ENCODE results near the gene PDE8B. TPM values are rescaled to one million over a fixed set of nuclear protein-coding genes. Genes with fewer than 3 reads are reported as not detected.
A peak's percentile ranks its signal among the peaks of the same experiment; 100 is the strongest.

The PDE8B gene
- total RNA-seq, 4 donors from 2014 or later = 13.0 to 54.4 (median 27.3) TPM

DNA sequence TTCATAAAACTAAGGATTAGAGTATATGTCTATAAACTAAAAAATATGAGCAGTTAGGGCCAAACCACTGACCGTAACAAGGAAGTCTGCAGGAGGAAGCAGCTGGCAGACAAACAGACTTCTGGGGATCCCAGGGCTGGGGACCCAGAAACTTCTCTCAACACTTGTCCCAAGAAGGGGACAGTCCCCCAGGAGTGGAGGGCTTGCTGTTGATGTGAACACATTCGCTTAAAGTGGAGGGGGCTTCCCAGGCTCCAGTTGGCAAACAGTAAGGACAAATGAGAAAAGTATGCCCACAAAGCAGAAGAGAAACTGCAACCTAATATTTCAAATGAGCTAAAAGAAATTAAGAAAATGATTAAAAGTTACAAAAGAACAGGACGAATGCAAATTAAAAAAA lies 83.7 kb downstream of the PDE8B start:
- H3K4me3 ChIP-seq = no peak overlapping the region
- DNase-seq = no peak
- intact Hi-C loops (cut with DNase I; ENCODE audit: low total_unique reads) = no loop called here
- no peaks in the 10 kb centered on the region for H3K36me3 ChIP-seq
- no peaks in the 10 kb centered on the region for H3K4me1 ChIP-seq
- TF ChIP-seq, protein P1, sequence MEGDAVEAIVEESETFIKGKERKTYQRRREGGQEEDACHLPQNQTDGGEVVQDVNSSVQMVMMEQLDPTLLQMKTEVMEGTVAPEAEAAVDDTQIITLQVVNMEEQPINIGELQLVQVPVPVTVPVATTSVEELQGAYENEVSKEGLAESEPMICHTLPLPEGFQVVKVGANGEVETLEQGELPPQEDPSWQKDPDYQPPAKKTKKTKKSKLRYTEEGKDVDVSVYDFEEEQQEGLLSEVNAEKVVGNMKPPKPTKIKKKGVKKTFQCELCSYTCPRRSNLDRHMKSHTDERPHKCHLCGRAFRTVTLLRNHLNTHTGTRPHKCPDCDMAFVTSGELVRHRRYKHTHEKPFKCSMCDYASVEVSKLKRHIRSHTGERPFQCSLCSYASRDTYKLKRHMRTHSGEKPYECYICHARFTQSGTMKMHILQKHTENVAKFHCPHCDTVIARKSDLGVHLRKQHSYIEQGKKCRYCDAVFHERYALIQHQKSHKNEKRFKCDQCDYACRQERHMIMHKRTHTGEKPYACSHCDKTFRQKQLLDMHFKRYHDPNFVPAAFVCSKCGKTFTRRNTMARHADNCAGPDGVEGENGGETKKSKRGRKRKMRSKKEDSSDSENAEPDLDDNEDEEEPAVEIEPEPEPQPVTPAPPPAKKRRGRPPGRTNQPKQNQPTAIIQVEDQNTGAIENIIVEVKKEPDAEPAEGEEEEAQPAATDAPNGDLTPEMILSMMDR (IDR thresholded peaks at IDR 0.05) = no peak
- no peak for TF ChIP-seq POLR2A (IDR thresholded peaks at IDR 0.05)
- no peaks in the 10 kb centered on the region for H3K27me3 ChIP-seq
- H3K27ac ChIP-seq = no peak overlapping the region
- no peaks in the 10 kb centered on the region for H3K9me3 ChIP-seq

DNA sequence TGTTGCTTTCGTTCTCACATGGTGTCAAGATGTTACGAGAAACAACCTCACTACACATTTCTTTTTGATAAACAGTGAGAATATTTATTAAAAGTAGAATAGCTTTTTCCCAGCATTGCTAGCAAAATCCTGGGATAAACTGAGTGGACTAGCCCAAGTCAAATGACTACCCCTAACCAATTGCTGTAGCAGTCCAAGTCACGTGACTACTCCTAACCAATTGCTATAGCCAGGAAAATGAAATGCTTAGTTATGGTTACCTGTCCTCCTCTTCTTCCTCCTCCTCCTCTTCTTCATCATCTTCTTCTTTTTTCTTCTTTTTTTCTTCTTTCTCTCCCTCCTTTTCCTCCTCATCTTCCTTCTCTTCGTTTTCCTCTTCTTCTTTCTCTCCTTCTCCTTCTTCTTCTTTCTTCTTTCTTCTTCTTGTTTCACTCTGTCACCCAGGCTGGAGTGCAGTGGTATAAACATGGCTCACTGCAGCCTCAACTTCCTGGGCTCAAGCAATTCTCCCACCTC lies 85.4 kb downstream of the PDE8B start:
- Histone ChIP-seq H3K4me1 (no peaks in the 10 kb centered on the region), H3K36me3 (no peaks in the 10 kb centered on the region), H3K9me3 (no peaks in the 10 kb centered on the region), H3K27me3 (no peaks in the 10 kb centered on the region), H3K27ac (no peak overlapping the region), H3K4me3 (no peak overlapping the region)
- TF ChIP-seq POLR2A (IDR thresholded peaks at IDR 0.05) = no peak
- TF ChIP-seq, protein P1 (IDR thresholded peaks at IDR 0.05) = no peak
- intact Hi-C loops (cut with DNase I; ENCODE audit: low total_unique reads) = no loop called here
- DNase-seq = no peak

GRCh38 chr5:77298146-77298545 lies 87.7 kb downstream of the PDE8B start:
- intact Hi-C loops (cut with DNase I; ENCODE audit: low total_unique reads) = no loop called here

DNA sequence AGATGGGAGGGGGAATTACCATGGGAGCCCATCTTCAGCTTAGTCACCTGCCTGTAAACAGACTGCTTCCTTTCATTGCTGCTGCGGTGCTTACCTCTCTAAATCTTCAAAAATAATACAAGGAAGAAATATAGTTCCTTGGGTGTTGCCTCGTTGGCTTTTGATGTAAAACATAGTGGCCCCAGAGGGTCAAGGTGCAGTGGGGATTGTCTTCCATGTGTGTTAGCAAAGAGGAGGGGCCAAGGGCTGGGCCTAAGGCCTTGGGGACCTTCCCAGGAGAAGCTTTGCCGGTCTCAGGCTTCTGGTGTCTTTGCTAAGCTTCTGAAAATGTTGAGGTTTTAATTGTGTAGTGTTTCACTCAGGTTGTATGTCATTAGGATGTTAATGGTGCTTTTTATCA lies 90.0 kb downstream of the PDE8B start:
- H3K36me3 ChIP-seq = no peaks in the 10 kb centered on the region
- no peak for DNase-seq
- H3K4me3 ChIP-seq = no peak overlapping the region
- no peaks in the 10 kb centered on the region for H3K9me3 ChIP-seq
- peak overlapping the region in 1 of 2 donors; percentile 62 for H3K27ac ChIP-seq
- TF ChIP-seq POLR2A (IDR thresholded peaks at IDR 0.05) = no peak
- TF ChIP-seq, protein P1 (IDR thresholded peaks at IDR 0.05) = no peak
- intact Hi-C loops (cut with DNase I; ENCODE audit: low total_unique reads) = no loop called here
- no peaks in the 10 kb centered on the region for H3K27me3 ChIP-seq
- peaks cover 0 to 4% of the 10 kb centered on the region in 2 donors for H3K4me1 ChIP-seq

More at GRCh38 chr5:77298146-77298545, 87.7 kb downstream of the PDE8B start:
- TF ChIP-seq, protein P1 (IDR thresholded peaks at IDR 0.05) = no peak
- no peak for TF ChIP-seq POLR2A (IDR thresholded peaks at IDR 0.05)
- DNase-seq = no peak
- no peak overlapping the region for H3K27ac ChIP-seq
- H3K4me3 ChIP-seq = no peak overlapping the region
- H3K36me3 ChIP-seq = no peaks in the 10 kb centered on the region
- H3K4me1 ChIP-seq = no peaks in the 10 kb centered on the region
- H3K9me3 ChIP-seq = no peaks in the 10 kb centered on the region
- H3K27me3 ChIP-seq = no peaks in the 10 kb centered on the region

DNA sequence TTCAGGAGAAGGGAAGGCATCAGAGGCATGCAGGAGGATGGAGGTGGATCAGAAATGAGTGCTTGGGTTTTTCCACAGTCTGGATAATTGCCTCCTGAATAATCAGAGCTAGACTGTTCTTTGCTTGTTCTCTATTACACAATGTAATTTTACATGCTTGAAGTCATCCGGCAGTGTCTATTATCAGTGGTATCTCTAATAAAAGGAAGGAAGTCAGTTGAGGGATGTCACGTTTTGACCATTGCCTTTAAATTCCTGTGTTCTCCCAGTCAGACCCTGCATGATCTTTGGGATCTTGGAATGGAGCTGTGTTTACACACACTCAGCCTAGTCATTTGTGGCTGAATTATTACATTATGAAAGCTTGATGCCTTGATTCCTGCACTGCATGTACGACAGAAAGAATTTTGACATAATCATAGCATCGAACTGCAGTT lies 91.0 kb downstream of the PDE8B start:
- intact Hi-C loops (cut with DNase I; ENCODE audit: low total_unique reads) = no loop called here

More for the DNA sequence above, 91.0 kb downstream of the PDE8B start:
- no peak overlapping the region for H3K4me3 ChIP-seq
- H3K27me3 ChIP-seq = no peaks in the 10 kb centered on the region
- no peak for DNase-seq
- peaks cover 0 to 7% of the 10 kb centered on the region in 2 donors for H3K4me1 ChIP-seq
- no peaks in the 10 kb centered on the region for H3K36me3 ChIP-seq
- H3K27ac ChIP-seq = peak overlapping the region; percentile 57 to 62
- no peak for TF ChIP-seq POLR2A (IDR thresholded peaks at IDR 0.05)
- TF ChIP-seq, protein P1 (IDR thresholded peaks at IDR 0.05) = no peak
- no peaks in the 10 kb centered on the region for H3K9me3 ChIP-seq
